Fibroblast of skin of back (primary cell): Measurements from ENCODE around the gene NAT16.
"Not testable (repeated sequence)": the region's sequence is repeated elsewhere in the genome, so short reads cannot be mapped to it uniquely, and the experiment has no call there.

Experiments used
- DNase-seq: peaks from one replicate; pipeline ENCODE4 v3.0.0-alpha.2; 2013

The NAT16 gene

DNA sequence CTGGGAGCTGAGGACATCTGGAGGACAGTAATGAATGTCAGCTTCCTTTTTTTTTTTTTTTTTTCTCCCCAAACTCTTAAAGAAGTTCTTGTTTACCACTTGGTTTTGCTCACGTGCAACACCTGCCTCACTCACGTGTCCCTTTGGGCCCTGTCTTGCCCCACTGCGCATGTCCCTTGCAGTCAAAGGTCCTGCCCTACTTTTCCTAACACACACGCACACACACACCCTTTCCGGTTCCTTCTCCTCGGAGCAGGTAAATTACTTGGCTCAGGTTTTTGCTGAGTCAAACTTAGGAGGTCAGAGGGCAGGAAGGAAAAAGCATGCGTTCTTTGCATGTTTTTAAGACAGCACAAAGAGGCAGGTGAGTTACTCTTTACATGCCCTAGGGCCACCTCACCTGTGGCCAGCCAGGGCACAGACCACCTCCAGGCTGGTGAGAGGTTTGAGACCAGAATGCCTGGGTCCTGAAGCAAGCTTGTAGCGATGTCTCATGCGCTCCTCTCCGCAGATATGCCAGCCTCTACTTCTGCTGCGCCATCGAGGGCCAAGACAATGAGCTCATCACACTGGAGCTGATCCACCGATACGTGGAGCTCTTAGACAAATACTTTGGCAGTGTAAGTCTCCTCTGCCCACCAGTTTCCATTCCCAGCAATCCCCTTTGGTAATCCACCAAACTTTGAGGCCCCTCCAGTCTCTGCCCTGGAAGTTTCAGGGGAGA lies 23.1 kb downstream of the NAT16 start:
- DNase-seq: no peak

GRCh38 chr7:101156277-101156676 lies 23.8 kb downstream of the NAT16 start:
- no peak for DNase-seq

- DNase-seq: no peak
These were observed 24.8 kb downstream of the NAT16 start for GRCh38 chr7:101155303-101155702.

DNA sequence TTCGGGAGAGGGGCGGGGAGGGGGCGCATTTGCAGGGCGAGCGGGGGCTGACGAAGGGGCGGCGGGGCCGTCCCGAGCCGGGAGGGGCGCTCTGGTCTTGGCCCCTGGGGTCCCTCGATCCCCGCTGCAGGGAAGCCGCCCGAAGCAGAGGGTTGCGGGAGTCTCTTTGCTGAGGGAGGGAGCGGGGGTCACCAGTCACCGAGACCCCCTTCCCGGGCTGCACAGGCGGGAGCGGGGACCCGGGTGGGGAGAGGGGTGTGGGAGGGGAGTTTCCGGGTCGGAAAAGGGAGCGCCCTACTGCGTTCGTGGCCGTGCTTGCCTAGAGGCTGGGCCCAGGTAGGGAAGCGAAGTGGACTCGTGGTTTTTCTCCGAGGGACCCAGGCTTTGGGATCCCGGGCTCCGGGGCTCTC lies 25.4 kb downstream of the NAT16 start:
- no peak for DNase-seq

GRCh38 chr7:101153969-101154692 lies 26.0 kb downstream of the NAT16 start, which contains the start of gene AP1S1:
AP1S1 (plus strand) TSS chr7:101154476; CDS start chr7:101154515, 39 bp downstream.
- peak; percentile 95 for DNase-seq

- no peak for DNase-seq
These were observed 28.0 kb downstream of the NAT16 start for GRCh38 chr7:101151908-101152651.

- no peak for DNase-seq
These were observed 39.2 kb downstream of the NAT16 start for GRCh38 chr7:101140746-101141382.

GRCh38 chr7:101140339-101140699 lies 39.8 kb downstream of the NAT16 start:
- DNase-seq: peak; percentile 60

GRCh38 chr7:101138213-101138870 lies 41.8 kb downstream of the NAT16 start:
- peak; percentile 98 for DNase-seq

GRCh38 chr7:101137651-101138212 lies 42.4 kb downstream of the NAT16 start:
- no peak for DNase-seq

GRCh38 chr7:101134399-101134980 lies 45.6 kb downstream of the NAT16 start:
- DNase-seq: peak; percentile 61

DNA sequence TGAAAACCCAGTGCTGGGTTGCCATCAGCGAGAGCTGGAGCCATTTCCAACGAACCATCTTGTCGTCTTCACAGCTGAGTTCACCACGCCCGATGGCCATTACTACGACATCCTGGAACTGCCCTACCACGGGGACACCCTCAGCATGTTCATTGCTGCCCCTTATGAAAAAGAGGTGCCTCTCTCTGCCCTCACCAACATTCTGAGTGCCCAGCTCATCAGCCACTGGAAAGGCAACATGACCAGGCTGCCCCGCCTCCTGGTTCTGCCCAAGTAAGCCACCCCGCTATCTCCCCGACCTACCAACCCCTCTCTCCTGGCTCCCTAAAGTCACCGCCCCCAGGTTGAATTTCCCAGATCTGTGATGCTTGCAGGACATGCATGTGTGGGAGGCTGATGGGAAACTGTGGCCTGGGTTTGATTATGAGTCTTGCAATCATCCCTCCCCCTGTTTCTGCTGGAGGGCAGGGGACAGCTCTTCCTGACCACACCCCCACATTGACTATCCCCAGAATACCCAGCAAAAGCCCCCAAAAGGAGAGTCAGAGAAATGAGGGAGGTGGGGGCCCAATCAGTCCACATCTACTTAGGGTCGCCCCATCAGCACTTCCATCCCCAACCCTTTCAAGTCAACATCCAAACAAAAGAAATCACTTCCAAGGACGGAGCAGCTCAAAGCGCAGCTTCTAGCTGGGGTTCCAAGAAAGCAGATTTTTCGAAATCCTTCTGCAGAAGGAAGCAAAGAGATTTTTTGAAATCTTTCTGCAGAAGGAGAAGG lies 46.3 kb downstream of the NAT16 start:
- peak; percentile 46 for DNase-seq

GRCh38 chr7:101132626-101133600 lies 47.2 kb downstream of the NAT16 start:
- not testable (repeated sequence) for DNase-seq

- DNase-seq: no peak
These were observed 50.4 kb downstream of the NAT16 start for GRCh38 chr7:101129603-101130117.

GRCh38 chr7:101128040-101128834 lies 51.9 kb downstream of the NAT16 start:
- peak; percentile 32 for DNase-seq

GRCh38 chr7:101127460-101128039 lies 52.5 kb downstream of the NAT16 start:
- DNase-seq: no peak

DNA sequence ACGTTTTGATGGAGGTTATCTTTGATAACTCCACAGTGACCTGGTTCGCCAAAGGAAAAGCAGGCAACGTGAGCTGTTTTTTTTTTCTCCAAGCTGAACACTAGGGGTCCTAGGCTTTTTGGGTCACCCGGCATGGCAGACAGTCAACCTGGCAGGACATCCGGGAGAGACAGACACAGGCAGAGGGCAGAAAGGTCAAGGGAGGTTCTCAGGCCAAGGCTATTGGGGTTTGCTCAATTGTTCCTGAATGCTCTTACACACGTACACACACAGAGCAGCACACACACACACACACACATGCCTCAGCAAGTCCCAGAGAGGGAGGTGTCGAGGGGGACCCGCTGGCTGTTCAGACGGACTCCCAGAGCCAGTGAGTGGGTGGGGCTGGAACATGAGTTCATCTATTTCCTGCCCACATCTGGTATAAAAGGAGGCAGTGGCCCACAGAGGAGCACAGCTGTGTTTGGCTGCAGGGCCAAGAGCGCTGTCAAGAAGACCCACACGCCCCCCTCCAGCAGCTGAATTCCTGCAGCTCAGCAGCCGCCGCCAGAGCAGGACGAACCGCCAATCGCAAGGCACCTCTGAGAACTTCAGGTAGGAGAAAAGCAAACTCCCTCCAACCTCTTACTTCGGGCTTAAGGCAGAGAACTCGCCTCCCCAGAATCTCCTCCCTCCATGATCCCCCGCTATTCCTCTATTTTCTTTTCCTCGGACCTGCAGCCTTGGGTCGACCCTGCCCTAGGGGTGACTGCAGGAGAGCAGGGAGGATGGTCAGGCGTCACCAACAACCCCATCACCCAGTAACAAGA lies 53.2 kb downstream of the NAT16 start, which contains the start of gene SERPINE1:
Gene SERPINE1 (plus strand): TSS at position 454 of the 809 bp plus-strand sequence. CDS start 1,290 bp downstream, outside the sequence.
- DNase-seq: peak; percentile 100
